ENCODE measurements around the gene RAB19. TPM values are rescaled to one million over a fixed set of nuclear protein-coding genes. Genes with fewer than 3 reads are reported as not detected.
A peak's percentile ranks its signal among the peaks of the same experiment; 100 is the strongest.

Gene RAB19
- total and polyA plus RNA-seq, 9 of the 15 experiments (the other 6 are each of a cell fraction or from before 2014, with no cell fraction given) = not detected

DNA sequence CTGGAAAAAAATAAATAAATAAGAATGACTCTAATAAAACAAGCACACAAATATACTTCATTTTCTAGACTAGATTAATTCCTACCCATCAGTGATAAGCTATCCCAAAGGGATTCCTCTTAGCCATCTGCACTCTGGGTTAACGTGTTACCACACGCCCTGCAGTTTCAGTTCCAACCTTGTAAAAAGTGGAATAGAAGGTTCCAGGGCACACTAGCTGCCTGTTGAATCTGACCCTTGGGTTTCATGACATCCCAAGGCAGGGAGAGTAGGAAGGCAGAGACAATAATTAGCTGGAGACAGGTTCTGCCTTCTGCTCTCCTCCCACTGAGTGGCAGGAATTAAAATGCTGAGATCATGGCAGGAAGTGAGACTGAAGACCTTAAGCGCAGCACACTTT is 39.0 kb upstream of the RAB19 start:
- Histone ChIP-seq H3K9ac (ENCODE audit: insufficient read depth in 1 of 2, low read depth in 2 of 2, low read length in 2 of 2) (no peak overlapping the region), H3K4me3 (no peak overlapping the region), H3K79me2 (ENCODE audit: control insufficient read depth, insufficient read depth, low read length) (no peaks in the 10 kb centered on the region), H3K4me2 (ENCODE audit: insufficient read depth, low read length) (no peak overlapping the region), H3K27me3 (ENCODE audit: control insufficient read depth in 2 of 2, insufficient read depth in 2 of 2, low read length in 2 of 2) (no peaks in the 10 kb centered on the region), H3K27ac (ENCODE audit: extremely low read depth, low read depth, low read length) (no peak overlapping the region), H2AFZ (ENCODE audit: low read depth, low read length) (no peak overlapping the region), H3K9me3 (replicated peaks; ENCODE audit: control insufficient read depth, insufficient read depth, low read depth, low read length) (no peaks in the 10 kb centered on the region), H4K20me1 (replicated peaks; ENCODE audit: control insufficient read depth, insufficient read depth, low read length) (no peaks in the 10 kb centered on the region), H3K4me1 (replicated peaks in 1 of 2; ENCODE audit: control insufficient read depth in 2 of 2, insufficient read depth in 2 of 2, low read length in 2 of 2) (peaks cover 0 to under 1% of the 10 kb centered on the region in 2 experiments; a peak in 2 of 5 replicates), H3K36me3 (ENCODE audit: control insufficient read depth, insufficient read depth, low read length) (peaks cover 44% of the 10 kb centered on the region), H3K9me1 (ENCODE audit: control insufficient read depth, insufficient read depth, low read length) (no peaks in the 10 kb centered on the region)
- FAIRE-seq = no peak
- in situ Hi-C loops (cut with MboI) (no loop called here), intact Hi-C loops (cut with micrococcal nuclease) (no loop called here)
- ATAC-seq = no peak; the same call in 2 of the 3 replicates
- 89% methylated on average over 3 of the region's 3 CpGs for WGBS (ENCODE audit: insufficient coverage, low coverage, missing lambda C conversion rate)
- ChIA-PET POLR2A (interaction anchor here (0.6 kb wide), 1 partner anchor 773 kb away, joined by 3 read pairs; no protein-coding TSS in a partner anchor), CTCF (ENCODE audit: low intra/inter-chr PET ratio) (no interaction called here)
- no TSS peak for BruUV-seq (replicated peaks)
- peak in 1 of 4 experiments; percentile 14 for DNase-seq (ENCODE audit: extremely low read depth in 1 of 4, low spot score in 3 of 4)
- TF ChIP-seq CBX3 (IDR thresholded peaks at IDR 0.05; ENCODE audit: borderline replicate concordance in 1 of 2, low read length in 2 of 2) (no peak), SAP30 (IDR thresholded peaks at IDR 0.05; ENCODE audit: borderline replicate concordance, insufficient read depth, low read depth, low read length, poor library complexity, severe bottlenecking) (no peak), SMARCE1 (IDR thresholded peaks at IDR 0.05) (no peak), RBFOX2 (IDR thresholded peaks at IDR 0.05; ENCODE audit: low read depth, low read length) (no peak), TEAD2 (tag; IDR thresholded peaks at IDR 0.05) (no peak), ZNF583 (CRISPR knock-in tag; IDR thresholded peaks at IDR 0.05) (no peak), ZZZ3 (IDR thresholded peaks at IDR 0.05) (no peak)
- TF ChIP-seq, protein P1, sequence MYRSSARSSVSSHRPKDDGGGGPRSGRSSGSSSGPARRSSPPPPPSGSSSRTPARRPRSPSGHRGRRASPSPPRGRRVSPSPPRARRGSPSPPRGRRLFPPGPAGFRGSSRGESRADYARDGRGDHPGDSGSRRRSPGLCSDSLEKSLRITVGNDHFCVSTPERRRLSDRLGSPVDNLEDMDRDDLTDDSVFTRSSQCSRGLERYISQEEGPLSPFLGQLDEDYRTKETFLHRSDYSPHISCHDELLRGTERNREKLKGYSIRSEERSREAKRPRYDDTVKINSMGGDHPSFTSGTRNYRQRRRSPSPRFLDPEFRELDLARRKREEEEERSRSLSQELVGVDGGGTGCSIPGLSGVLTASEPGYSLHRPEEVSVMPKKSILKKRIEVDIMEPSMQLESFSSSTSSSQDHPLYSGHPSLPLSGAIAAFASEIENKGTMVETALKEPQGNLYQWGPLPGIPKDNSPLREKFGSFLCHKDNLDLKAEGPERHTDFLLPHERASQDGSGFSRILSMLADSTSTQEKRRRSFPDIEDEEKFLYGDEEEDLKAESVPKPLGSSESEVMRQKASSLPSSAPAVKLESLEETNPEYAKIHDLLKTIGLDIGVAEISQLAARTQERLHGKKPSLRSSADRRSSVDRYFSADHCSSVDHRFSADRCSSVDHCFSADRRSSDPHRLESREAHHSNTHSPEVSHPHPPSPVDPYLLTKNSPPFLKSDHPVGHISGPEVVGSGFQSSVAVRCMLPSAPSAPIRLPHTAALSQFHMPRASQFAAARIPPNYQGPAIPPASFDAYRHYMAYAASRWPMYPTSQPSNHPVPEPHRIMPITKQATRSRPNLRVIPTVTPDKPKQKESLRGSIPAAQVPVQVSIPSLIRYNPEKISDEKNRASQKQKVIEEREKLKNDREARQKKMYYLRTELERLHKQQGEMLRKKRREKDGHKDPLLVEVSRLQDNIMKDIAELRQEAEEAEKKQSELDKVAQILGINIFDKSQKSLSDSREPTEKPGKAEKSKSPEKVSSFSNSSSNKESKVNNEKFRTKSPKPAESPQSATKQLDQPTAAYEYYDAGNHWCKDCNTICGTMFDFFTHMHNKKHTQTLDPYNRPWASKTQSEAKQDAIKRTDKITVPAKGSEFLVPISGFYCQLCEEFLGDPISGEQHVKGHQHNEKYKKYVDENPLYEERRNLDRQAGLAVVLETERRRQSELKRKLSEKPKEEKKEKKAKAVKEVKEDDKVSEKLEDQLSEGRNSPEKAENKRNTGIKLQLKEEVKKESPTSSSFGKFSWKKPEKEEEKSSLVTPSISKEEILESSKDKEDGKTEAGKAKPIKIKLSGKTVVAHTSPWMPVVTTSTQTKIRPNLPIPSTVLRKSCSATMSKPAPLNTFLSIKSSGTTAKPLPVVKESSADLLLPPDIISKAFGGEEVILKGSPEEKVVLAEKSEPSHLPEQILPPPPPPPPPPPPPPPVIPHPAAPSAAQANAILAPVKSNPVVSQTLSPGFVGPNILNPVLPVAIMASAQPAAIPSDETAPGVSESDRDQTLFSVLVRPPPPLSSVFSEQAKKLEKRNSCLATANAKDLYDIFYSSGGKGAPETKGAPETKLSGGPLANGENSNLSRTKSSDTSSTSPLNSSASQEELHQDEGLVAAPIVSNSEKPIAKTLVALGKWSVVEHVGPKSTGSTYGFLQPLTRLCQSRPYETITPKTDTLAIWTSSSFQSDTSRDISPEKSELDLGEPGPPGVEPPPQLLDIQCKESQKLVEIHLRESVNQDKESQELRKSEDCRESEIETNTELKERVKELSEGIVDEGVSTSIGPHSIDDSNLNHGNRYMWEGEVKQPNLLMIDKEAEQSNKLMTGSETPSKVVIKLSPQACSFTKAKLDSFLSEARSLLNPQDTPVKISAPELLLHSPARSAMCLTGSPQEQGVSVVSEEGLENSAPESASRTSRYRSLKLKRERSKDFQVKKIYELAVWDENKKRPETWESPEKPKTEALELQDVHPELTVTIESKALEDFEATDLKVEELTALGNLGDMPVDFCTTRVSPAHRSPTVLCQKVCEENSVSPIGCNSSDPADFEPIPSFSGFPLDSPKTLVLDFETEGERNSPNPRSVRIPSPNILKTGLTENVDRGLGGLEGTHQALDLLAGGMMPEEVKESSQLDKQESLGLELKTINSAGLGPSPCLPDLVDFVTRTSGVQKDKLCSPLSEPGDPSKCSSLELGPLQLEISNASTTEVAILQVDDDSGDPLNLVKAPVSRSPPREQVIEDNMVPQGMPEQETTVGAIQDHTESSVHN (IDR thresholded peaks at IDR 0.05; ENCODE audit: borderline replicate concordance in 1 of 2, low read depth in 1 of 2) = no peak
